ENCODE measurements around the gene ETS1. TPM values are rescaled to one million over a fixed set of nuclear protein-coding genes. Genes with fewer than 3 reads are reported as not detected.

ETS1 gene
- total RNA-seq, 2 experiments from 2014 or later = 203 to 466 TPM

Small RNAs within 50 kb of the gene (microRNA-seq; reads per million reads assigned to microRNA genes)
- gene MIR6090 (ENCODE audit: borderline replicate concordance) = not detected

Small RNAs within 50 kb of the gene (small RNA-seq; reads per million reads assigned to genes)
- not detected for gene MIR6090

Other genes with a start within 250 kb of the ETS1 start
- gene FLI1, start 106.5 kb upstream of the ETS1 start, total RNA-seq (2014; rRNA removed; shearing (Covaris generic)) = 79.4 and 88.8 TPM in 2 replicates
- 78.2 and 81.2 TPM in 2 replicates for gene FLI1, start 106.5 kb upstream of the ETS1 start, total RNA-seq (2022)